Gastrocnemius medialis (tissue), 4 donors: Measurements from ENCODE around the gene ATP2B1.

Experiments
- CTCF ChIP-seq, 5 experiments: fragments of 450-650 bp in 3 of 5; fragments of 200-600 bp in 2 of 5; sonication (generic) in 2 of 5; IDR thresholded peaks in 4 of 5; conservative IDR thresholded peaks in 1 of 5; 1 replicate in 4 of 5; 2 replicates in 1 of 5; pipeline ENCODE4 v1.5.1; 2016 to 2019; ENCODE audit warnings: antibody characterized with exemption in 5 of 5, mild to moderate bottlenecking in 3 of 5, moderate library complexity in 3 of 5
- POLR2A ChIP-seq, 2 donors: fragments of 450-650 bp; IDR thresholded peaks; one replicate each; pipeline ENCODE4 v1.6.1; 2017; ENCODE audit warnings: antibody characterized with exemption in 2 of 2, mild to moderate bottlenecking in 2 of 2, moderate library complexity in 2 of 2

DNA sequence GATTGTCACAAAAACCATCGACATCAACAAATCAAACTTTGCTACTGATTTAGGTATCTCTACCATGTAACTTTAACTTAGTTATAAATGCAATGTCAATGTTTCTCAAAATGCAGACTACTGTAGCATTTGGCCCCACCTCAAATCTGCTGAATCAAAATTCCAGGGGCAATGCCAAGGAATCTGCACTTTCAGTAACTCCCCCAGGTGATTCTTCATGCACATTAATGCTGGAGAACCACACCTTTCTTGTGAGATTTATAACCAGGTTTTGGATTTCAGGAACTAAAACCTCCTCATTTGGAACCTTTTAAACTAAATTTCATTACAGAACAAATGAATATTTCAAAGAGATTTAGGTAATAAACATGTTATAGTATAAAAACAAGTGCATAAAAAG, 4.9 kb downstream of the ATP2B1 start:
- TF ChIP-seq CTCF (IDR thresholded peaks at IDR 0.05 in 4 of 5, conservative IDR thresholded peaks at IDR 0.05 in 1 of 5) (no peak), POLR2A (IDR thresholded peaks at IDR 0.05) (no peak)
